A375 (cell line): ENCODE results near the gene EFCC1. TPM values are rescaled to one million over a fixed set of nuclear protein-coding genes. Genes with fewer than 3 reads are reported as not detected.

ENCODE experiments used
- total RNA-seq: library from RNA; depleted of rRNA; stranded (reverse); fragments of >200 nt; shearing (Covaris generic); gene quantifications from 2 replicates; pipeline ENCODE4 v1.2.3, GENCODE V29; 2014; rRNA removed

Gene EFCC1
- total RNA-seq, result 0.23 TPM in 1 of 2 replicates, not detected in the other

GRCh38 chr3:129001101-129001805 is at the start of gene EFCC1:
Gene EFCC1, plus strand, starts transcription at chr3:129001304. Its CDS starts 325 bp downstream, at chr3:129001629.

GRCh38 chr3:128993461-128994172 is 7.5 kb upstream of the EFCC1 start, which contains the start of gene CFAP92:
Gene CFAP92, minus strand, starts transcription at chr3:128994076. Its CDS starts 772 bp downstream, at chr3:128993304.

GRCh38 chr3:129060276-129061022 is 59.3 kb downstream of the EFCC1 start, which contains the start of gene GP9:
Gene GP9, plus strand, starts transcription at chr3:129060779. Its CDS starts 961 bp downstream, at chr3:129061740.

Other genes starting within 250 kb of the EFCC1 start
- 37.2 and 41.0 TPM in 2 replicates for gene ACAD9, start 121.7 kb upstream of the EFCC1 start, total RNA-seq
- 0.61 TPM in 1 of 2 replicates, not detected in the other for gene CFAP92, start 7.2 kb upstream of the EFCC1 start, total RNA-seq
- not detected in 2 replicates for gene GP9, start 59.5 kb downstream of the EFCC1 start, total RNA-seq
- gene RAB43, start 120.5 kb downstream of the EFCC1 start, total RNA-seq, result 6.2 and 12.6 TPM in 2 replicates
- gene ISY1, start 159.8 kb downstream of the EFCC1 start, total RNA-seq, result 49.6 and 60.6 TPM in 2 replicates
- 306 and 346 TPM in 2 replicates for gene CNBP, start 182.6 kb downstream of the EFCC1 start, total RNA-seq
- gene COPG1, start 248.3 kb downstream of the EFCC1 start, total RNA-seq, result 216 and 271 TPM in 2 replicates